GM12878 (cell line): ENCODE results near the gene MND1. TPM values are rescaled to one million over a fixed set of nuclear protein-coding genes. Genes with fewer than 3 reads are reported as not detected.

Experiments
- ATAC-seq: fragments of 200-7000 bp; cut with Tn5 transposase; 3 replicates; pipeline ENCODE4 v1.9.1; 2020; ENCODE audit warnings: mild to moderate bottlenecking, moderate library complexity
- BruUV-seq: library from RNA; stranded (reverse); fragments of 400-500 nt; replicated peaks from 2 replicates; lab custom pipeline; 2021; lab: Mats Ljungman, UMichigan
- CTCF ChIA-PET: fragments of 300-600 bp; sonication (Branson Sonifier 250); formaldehyde crosslinking; extraction: SDS; loops from one replicate; lab custom pipeline; 2021; ENCODE audit warnings: inconsistent platforms; lab: Yijun Ruan, JAX
- POLR2A ChIA-PET: fragments of 350-600 bp; formaldehyde crosslinking; extraction: SDS; loops from one replicate; lab custom pipeline; 2021; ENCODE audit warnings: inconsistent platforms; lab: Charles Lee
- RAD21 ChIA-PET: fragments of 300-600 bp; sonication (Branson Sonifier 250); formaldehyde crosslinking; loops from one replicate; lab custom pipeline; 2023; ENCODE audit warnings: antibody characterized with exemption; ENCODE audit not compliant: unreplicated experiment; lab: Charles Lee
- SMC1A ChIA-PET: fragments of 300-600 bp; sonication (Branson Sonifier 250); formaldehyde crosslinking; loops from one replicate; lab custom pipeline; 2023; ENCODE audit not compliant: unreplicated experiment, uncharacterized antibody; lab: Charles Lee
- DNase-seq: peaks from one replicate; pipeline ENCODE4 v3.0.0-alpha.2; 2011; ENCODE audit warnings: low read depth, low spot score
- FAIRE-seq: peaks from 3 replicates; lab custom pipeline; 2011; peaks lifted over from hg19 to GRCh38; lab: Jason Lieb, UNC
- H2AFZ ChIP-seq: 2 replicates; pipeline ENCODE4 v1.6.0; 2011; ENCODE audit warnings: low read depth, low read length, control low read depth; ENCODE audit not compliant: control insufficient read depth
- H3K27ac ChIP-seq: 2 replicates; pipeline ENCODE4 v1.5.1; 2011; ENCODE audit warnings: control low read depth; ENCODE audit not compliant: control insufficient read depth, insufficient read depth
- H3K27me3 ChIP-seq, 2 experiments: replicated peaks in 1 of 2; 2 replicates each; pipeline versions ENCODE4 v1.6.0 to v1.6.1; 2011; ENCODE audit warnings: low read length in 1 of 2; ENCODE audit not compliant: control insufficient read depth in 2 of 2, insufficient read depth in 2 of 2
- H3K36me3 ChIP-seq, 2 experiments: 2 replicates each; pipeline ENCODE4 v1.5.1; 2011; ENCODE audit warnings: low read length in 1 of 2; ENCODE audit not compliant: control insufficient read depth in 2 of 2, insufficient read depth in 2 of 2
- H3K4me1 ChIP-seq: 2 replicates; pipeline ENCODE4 v1.6.1; 2011; ENCODE audit warnings: mild to moderate bottlenecking, low read length, moderate library complexity, mixed read lengths; ENCODE audit not compliant: control insufficient read depth, insufficient read depth
- H3K4me2 ChIP-seq: 2 replicates; pipeline ENCODE4 v1.6.0; 2011; ENCODE audit warnings: control low read depth; ENCODE audit not compliant: control insufficient read depth, insufficient read depth
- H3K4me3 ChIP-seq: fragments of 200-600 bp; sonication (generic); 2 replicates; pipeline ENCODE4 v1.5.1; 2016
- H3K79me2 ChIP-seq: 2 replicates; pipeline ENCODE4 v1.6.0; 2011; ENCODE audit warnings: low read length; ENCODE audit not compliant: control insufficient read depth, insufficient read depth
- H3K9ac ChIP-seq: 2 replicates; pipeline ENCODE4 v1.8.0; 2011; ENCODE audit warnings: low read length, control low read depth, mixed read lengths; ENCODE audit not compliant: control insufficient read depth, insufficient read depth
- H3K9me3 ChIP-seq: replicated peaks from 3 replicates; pipeline ENCODE4 v1.5.1; 2011; ENCODE audit warnings: mild to moderate bottlenecking, low read length; ENCODE audit not compliant: control insufficient read depth, insufficient read depth
- H4K20me1 ChIP-seq: 2 replicates; pipeline ENCODE4 v1.6.0; 2011; ENCODE audit not compliant: control insufficient read depth, insufficient read depth
- EED ChIP-seq: sonication (generic); IDR thresholded peaks from 2 replicates; pipeline ENCODE4 v1.6.1; 2016; ENCODE audit warnings: antibody characterized with exemption, low read depth
- MLLT1 ChIP-seq: fragments of 450-650 bp; IDR thresholded peaks from 2 replicates; pipeline ENCODE4 v1.6.1; 2016; ENCODE audit warnings: mild to moderate bottlenecking
- whole genome bisulfite sequencing: methylation state at CpG from one replicate; pipeline ENCODE4 v1.1.6; 2016; ENCODE audit warnings: low lambda C conversion rate; ENCODE audit not compliant: insufficient replicate concordance, insufficient coverage; ENCODE audit errors: missing lambda C conversion rate; 5-methylcytosine and 5-hydroxymethylcytosine counted together
- in situ Hi-C: fragments of 300-500 bp; cut with MboI; formaldehyde crosslinking; loops from 9 replicates; pipeline ENCODE4 v1.14.3; 2018; ENCODE audit warnings: mixed read lengths
- intact Hi-C: fragments of 100-400 bp; cut with micrococcal nuclease; formaldehyde crosslinking; loops from one replicate; pipeline ENCODE4 v1.14.2; 2022; ENCODE audit not compliant: unreplicated experiment
- polyA plus RNA-seq, 11 experiments: library from polyadenylated mRNA; depleted of rRNA in 4 of 11; unstranded in 6 of 11; stranded (reverse) in 5 of 11; fragments of >200 nt; fragmentation: Nextera tagmentation in 4 of 11; fragmentation: Illumina TruSeq in 1 of 11; extraction: Ambion mirVana in 4 of 11; extraction: Trizol in 1 of 11; gene quantifications; 1 replicate in 1 of 11; 2 replicates in 10 of 11; pipeline versions ENCODE4 v1.2.1 to v1.2.3, GENCODE V29; 2011 to 2016; ENCODE audit warnings: inconsistent platforms in 2 of 11, missing spikeins in 2 of 11, low read depth in 1 of 11
- total RNA-seq, 4 experiments: library from RNA; depleted of rRNA in 3 of 4; stranded (reverse); fragments of >200 nt in 3 of 4; fragmentation: Illumina TruSeq in 1 of 4; extraction: Trizol in 1 of 4; gene quantifications; 2 replicates each; pipeline versions ENCODE4 v1.2.1 to v1.2.3, GENCODE V29; 2013 to 2021

Gene MND1
- total and polyA plus RNA-seq, 10 of the 15 experiments (the other 5 are each of a cell fraction or from before 2014, with no cell fraction given), result 17.7 to 58.1 (median 47.3) TPM

- Histone ChIP-seq H2AFZ (no peak overlapping the region; the same call in 1 of the 2 replicates), H4K20me1 (no peaks in the 10 kb centered on the region), H3K36me3 (no peaks in the 10 kb centered on the region), H3K9ac (peak overlapping the region; percentile 77), H3K4me1 (peaks cover 22% of the 10 kb centered on the region; the same call in 1 of the 2 replicates), H3K27me3 (no peaks in the 10 kb centered on the region), H3K9me3 (no peaks in the 10 kb centered on the region; the same call in 2 of the 3 replicates), H3K27ac (peak overlapping the region; percentile 76; the same call in 1 of the 2 replicates), H3K79me2 (peaks cover 51% of the 10 kb centered on the region), H3K4me3 (peak overlapping the region; percentile 93), H3K4me2 (peak overlapping the region; percentile 49)
- no peak for FAIRE-seq
- intact Hi-C loops, result loop anchor here (5.0 kb wide), 1 partner anchor 141 kb away; no protein-coding TSS in a partner anchor
- ATAC-seq, result no peak
- no peak for DNase-seq
- SMC1A ChIA-PET, result interaction anchor here (0.7 to 7.9 kb wide), 44 partner anchors 8 to 1161 kb away, joined by 3 to 97 read pairs (median 5); no protein-coding TSS in a partner anchor
- RAD21 ChIA-PET, result interaction anchor here (0.6 to 8.4 kb wide), 32 partner anchors 9 to 405 kb away, joined by 3 to 77 read pairs (median 4); partner anchors contain the start of gene TMEM131L
- TF ChIP-seq EED (no peak), MLLT1 (peak; percentile 52; the same call in 1 of the 2 replicates)
- in situ Hi-C loops, result loop anchor here (5.0 to 10.0 kb wide), 3 partner anchors 226 to 399 kb away; no protein-coding TSS in a partner anchor
- POLR2A ChIA-PET, result interaction anchor here (1.0 to 1.5 kb wide), 3 partner anchors 87 to 142 kb away, joined by 3 to 5 read pairs (median 4); partner anchors contain the start of gene TMEM131L
- no TSS peak for BruUV-seq
- CTCF ChIA-PET, result interaction anchor here (0.7 to 10.4 kb wide), 34 partner anchors 9 to 1161 kb away, joined by 3 to 142 read pairs (median 4); partner anchors contain the start of gene TMEM131L
- 22% methylated on average over 2 of the region's 2 CpGs for WGBS
Measured at GRCh38 chr4:153346031-153346430, 1.5 kb downstream of the MND1 start.
